Peyer's patch (tissue), 4 donors: ENCODE measurements around the gene BANP. TPM values are rescaled to one million over a fixed set of nuclear protein-coding genes. Genes with fewer than 3 reads are reported as not detected.
A peak's percentile ranks its signal among the peaks of the same experiment; 100 is the strongest.
"Not testable (repeated sequence)": the region's sequence is repeated elsewhere in the genome, so short reads cannot be mapped to it uniquely, and the experiment has no call there.

Source experiments
- DNase-seq, 3 donors: peaks; one replicate each; pipeline ENCODE4 v3.0.0-alpha.2; 2017 to 2019
- H3K27ac ChIP-seq, 4 donors: fragments of 200-600 bp; sonication (generic); one replicate each; pipeline ENCODE4 v1.5.1; 2016 to 2019
- H3K27me3 ChIP-seq, 2 donors: fragments of 200-600 bp; sonication (generic); one replicate each; pipeline ENCODE4 v1.5.1; 2019
- H3K36me3 ChIP-seq, 3 donors: fragments of 200-600 bp; sonication (generic); one replicate each; pipeline ENCODE4 v1.5.1; 2016 to 2019
- H3K4me1 ChIP-seq, 4 donors: fragments of 200-600 bp; sonication (generic); one replicate each; pipeline ENCODE4 v1.5.1; 2016 to 2019
- H3K4me3 ChIP-seq, 4 donors: fragments of 200-600 bp; sonication (generic); 1 replicate in 3 of 4; 2 replicates in 1 of 4; pipeline ENCODE4 v1.5.1; 2016 to 2019; ENCODE audit warnings: mild to moderate bottlenecking in 1 of 4
- H3K9me3 ChIP-seq, 4 donors: fragments of 200-600 bp; sonication (generic); one replicate each; pipeline ENCODE4 v1.5.1; 2016 to 2019; ENCODE audit warnings: mild to moderate bottlenecking in 1 of 4
- POLR2A ChIP-seq, 2 donors: fragments of 450-650 bp; IDR thresholded peaks; one replicate each; pipeline ENCODE4 v1.5.1; 2017; ENCODE audit warnings: antibody characterized with exemption in 2 of 2, mild to moderate bottlenecking in 2 of 2, moderate library complexity in 2 of 2
- total RNA-seq, 4 donors: library from RNA; depleted of rRNA; stranded (reverse); fragments of >200 nt; gene quantifications; one replicate each; pipeline ENCODE4 v1.1.0, GENCODE V29; 2016
- TF ChIP-seq, protein P1 (sequence below), 6 experiments: fragments of 450-650 bp in 4 of 6; fragments of 200-600 bp in 2 of 6; sonication (generic) in 1 of 6; IDR thresholded peaks; one replicate each; pipeline ENCODE4 v1.5.1; 2017 to 2019; ENCODE audit warnings: antibody characterized with exemption in 6 of 6, mild to moderate bottlenecking in 3 of 6, moderate library complexity in 1 of 6

The BANP gene
- total RNA-seq, 4 donors from 2014 or later = 27.6 to 113 (median 42.7) TPM

DNA sequence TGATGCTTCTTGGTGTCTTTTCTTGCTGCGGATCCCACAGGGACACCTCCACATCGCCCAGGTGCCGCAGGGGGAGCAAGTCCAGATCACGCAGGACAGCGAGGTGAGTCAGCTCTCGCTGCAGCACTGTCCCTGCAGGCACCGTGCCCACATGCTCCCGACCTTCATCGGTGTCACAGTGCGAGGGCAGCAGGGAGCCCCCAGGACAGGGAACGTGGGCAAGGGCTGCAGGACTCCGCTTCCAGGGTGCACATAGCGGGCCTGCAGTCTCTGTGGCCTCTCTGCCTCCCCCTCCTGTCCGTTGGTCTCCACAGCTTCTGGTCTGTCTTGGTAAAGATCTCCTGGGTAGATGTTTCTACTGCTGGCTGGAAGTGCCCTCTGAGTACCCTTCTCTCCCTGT lies 84.1 kb downstream of the BANP start:
- Histone ChIP-seq H3K4me3 (no peak overlapping the region), H3K27ac (no peak overlapping the region), H3K4me1 (no peaks in the 10 kb centered on the region), H3K36me3 (peaks cover 0 to 39% (median 0%) of the 10 kb centered on the region in 3 donors), H3K9me3 (no peaks in the 10 kb centered on the region), H3K27me3 (no peaks in the 10 kb centered on the region)
- DNase-seq = no peak
- TF ChIP-seq, protein P1, sequence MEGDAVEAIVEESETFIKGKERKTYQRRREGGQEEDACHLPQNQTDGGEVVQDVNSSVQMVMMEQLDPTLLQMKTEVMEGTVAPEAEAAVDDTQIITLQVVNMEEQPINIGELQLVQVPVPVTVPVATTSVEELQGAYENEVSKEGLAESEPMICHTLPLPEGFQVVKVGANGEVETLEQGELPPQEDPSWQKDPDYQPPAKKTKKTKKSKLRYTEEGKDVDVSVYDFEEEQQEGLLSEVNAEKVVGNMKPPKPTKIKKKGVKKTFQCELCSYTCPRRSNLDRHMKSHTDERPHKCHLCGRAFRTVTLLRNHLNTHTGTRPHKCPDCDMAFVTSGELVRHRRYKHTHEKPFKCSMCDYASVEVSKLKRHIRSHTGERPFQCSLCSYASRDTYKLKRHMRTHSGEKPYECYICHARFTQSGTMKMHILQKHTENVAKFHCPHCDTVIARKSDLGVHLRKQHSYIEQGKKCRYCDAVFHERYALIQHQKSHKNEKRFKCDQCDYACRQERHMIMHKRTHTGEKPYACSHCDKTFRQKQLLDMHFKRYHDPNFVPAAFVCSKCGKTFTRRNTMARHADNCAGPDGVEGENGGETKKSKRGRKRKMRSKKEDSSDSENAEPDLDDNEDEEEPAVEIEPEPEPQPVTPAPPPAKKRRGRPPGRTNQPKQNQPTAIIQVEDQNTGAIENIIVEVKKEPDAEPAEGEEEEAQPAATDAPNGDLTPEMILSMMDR (IDR thresholded peaks at IDR 0.05) = no peak
- no peak for TF ChIP-seq POLR2A (IDR thresholded peaks at IDR 0.05)

DNA sequence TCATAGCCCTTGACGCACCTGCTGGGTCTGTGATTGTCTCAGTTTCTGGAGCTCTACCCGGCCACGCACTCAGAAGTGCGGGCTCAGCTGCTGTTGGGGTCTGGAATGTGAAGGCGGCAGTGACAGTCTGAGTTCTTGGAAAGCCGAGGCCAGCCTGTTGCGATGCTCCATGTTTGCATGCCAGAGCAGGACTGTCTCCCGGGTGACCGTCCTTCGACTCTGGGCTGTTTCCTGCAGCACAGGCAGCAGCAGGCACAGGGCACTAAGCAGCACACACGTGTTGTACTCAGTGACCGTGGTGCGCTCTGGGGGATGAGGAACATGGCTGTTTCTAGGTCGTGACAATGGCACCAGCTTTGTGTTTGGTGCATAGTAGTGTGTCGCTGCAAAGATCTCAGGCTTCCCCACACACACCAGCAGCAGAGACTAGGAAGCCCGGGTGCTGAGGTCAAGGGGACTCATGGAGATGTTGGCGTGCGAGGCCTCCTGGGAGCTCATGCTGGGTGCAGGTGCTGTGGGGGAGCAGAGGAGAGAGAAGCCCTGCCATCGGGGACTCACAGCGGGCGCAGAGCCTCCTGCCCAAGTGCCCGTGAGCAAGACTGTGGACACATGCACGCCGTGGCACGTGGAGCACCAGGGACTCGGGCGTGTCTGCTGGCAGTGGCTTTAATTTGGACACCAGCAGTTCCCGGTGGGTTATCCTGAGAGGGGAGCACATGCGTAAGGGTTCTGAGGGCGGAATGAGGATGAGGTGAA lies 84.8 kb downstream of the BANP start:
- not testable (repeated sequence) for DNase-seq, H3K4me3 ChIP-seq, H3K9me3 ChIP-seq, H3K4me1 ChIP-seq, H3K27ac ChIP-seq, H3K27me3 ChIP-seq
- H3K36me3 ChIP-seq = peaks cover 0 to 39% (median 0%) of the 10 kb centered on the region in 3 donors

DNA sequence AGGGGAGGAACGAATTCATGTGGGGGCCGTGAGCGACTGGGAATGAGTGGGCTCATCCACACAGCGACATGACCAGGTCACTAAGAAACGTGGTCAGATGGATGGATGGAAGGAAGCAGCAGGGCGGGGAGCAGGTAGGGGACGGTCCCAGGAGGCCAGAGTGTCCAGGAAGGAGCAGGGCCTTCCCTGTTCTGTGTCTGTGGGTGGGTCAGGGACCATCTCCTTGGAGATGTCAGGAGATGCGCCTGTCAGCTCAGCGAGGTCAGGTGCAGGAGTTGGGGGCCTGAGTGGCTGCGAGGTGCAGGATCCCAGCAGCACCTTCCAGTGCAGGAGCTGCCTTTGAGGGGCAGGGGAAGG lies 85.4 kb downstream of the BANP start:
- H3K4me3 ChIP-seq, H3K27ac ChIP-seq, H3K4me1 ChIP-seq, H3K9me3 ChIP-seq, H3K27me3 ChIP-seq, DNase-seq: not testable (repeated sequence)
- peaks cover 0 to 39% (median 0%) of the 10 kb centered on the region in 3 donors for H3K36me3 ChIP-seq

DNA sequence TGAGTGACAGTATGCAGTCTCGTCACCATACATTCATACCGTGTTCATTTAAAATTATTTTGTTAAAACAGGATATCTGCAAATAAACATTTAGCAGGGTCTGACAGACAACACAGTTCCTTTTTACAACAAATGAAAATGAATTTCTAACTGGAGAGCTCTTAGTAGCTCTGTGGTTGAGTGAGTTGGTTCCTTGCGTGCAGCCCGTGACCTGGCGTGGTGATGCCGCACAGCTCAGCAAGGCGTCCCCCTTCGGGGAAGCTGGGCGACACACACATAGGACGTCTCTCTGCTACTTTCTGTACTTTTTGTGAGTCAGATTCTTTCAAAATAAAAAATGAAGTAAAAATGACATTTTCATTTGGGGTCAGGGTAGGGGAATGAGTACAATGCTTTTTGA lies 86.1 kb downstream of the BANP start:
- H3K27ac ChIP-seq, H3K27me3 ChIP-seq, H3K4me1 ChIP-seq, DNase-seq, H3K4me3 ChIP-seq, H3K9me3 ChIP-seq: not testable (repeated sequence)
- peaks cover 0 to 39% (median 0%) of the 10 kb centered on the region in 3 donors for H3K36me3 ChIP-seq

DNA sequence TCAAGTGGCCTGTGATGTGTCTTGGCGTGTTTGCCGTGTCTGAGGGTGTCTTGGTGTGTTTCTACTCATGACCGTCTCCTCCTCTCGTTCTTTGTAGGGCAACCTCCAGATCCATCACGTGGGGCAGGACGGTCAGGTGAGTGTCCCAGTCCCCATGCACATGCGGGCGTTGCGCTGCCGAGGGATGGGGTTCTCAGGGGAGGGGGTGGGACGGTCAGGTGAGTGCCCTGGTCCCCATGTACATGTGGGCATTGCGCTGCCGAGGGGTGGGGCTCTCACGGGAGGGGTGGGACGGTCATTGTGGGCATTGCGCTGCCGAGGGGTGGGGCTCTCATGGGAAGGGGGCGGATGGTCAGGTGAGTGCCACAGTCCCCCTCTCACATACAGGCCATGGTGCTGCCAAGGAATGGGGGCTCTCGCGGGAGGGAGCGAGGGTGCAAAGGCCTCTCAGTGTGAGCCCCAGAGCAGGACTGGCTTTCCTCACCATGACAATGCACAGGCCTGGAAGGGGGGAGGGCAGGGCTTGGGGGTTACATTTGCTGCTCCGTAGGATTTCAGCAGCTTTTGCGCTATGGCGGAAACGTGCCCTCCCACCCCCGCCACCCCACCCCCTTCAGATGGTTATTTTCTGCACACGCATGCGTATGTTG lies 86.8 kb downstream of the BANP start:
- peaks cover 0 to 35% (median 0%) of the 10 kb centered on the region in 3 donors for H3K36me3 ChIP-seq

DNA sequence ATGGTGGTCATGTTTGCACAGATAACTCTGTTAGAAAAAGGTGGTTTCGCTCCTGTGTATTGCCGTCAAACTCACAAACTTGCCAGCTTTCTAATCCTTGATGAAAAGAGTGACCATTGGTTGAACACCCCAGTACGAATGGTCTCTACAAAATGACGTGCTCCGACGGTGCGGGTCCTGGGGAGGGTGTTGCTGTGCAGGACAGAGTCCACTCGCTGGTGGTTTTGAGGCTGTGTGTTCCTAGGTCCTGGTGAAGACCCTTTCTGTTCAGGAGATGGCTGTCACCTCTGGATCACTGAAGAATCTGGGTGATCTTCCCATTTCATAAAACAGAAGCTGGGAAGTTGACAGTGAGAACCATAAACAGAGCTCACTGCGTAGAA lies 87.3 kb downstream of the BANP start:
- peaks cover 0 to 31% (median 0%) of the 10 kb centered on the region in 3 donors for H3K36me3 ChIP-seq
- not testable (repeated sequence) for DNase-seq

More for the DNA sequence above, 86.8 kb downstream of the BANP start:
- H3K4me1 ChIP-seq, H3K27me3 ChIP-seq, H3K27ac ChIP-seq, H3K4me3 ChIP-seq, DNase-seq, H3K9me3 ChIP-seq: not testable (repeated sequence)

DNA sequence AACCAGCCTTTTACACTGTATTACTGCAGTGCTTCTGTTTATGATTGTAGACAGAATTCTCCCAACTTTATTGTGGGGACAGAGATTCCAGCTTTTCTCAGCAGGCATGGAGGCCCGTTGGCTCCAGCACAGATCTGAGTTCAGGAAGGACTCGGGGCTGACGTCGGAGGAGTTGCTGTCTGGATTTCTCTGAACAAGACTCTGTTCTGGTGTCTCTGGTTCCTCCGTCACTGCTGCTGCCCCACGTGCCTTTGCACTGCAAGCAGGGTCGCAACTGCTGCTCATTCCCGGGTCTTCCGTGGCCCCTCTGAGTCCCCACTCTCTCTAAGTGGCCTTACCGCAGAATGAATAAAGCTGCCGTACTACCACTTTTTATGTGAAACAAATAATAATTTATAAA lies 88.4 kb downstream of the BANP start:
- no peak for TF ChIP-seq POLR2A (IDR thresholded peaks at IDR 0.05)
- TF ChIP-seq, protein P1 (IDR thresholded peaks at IDR 0.05) = no peak
- H3K4me1 ChIP-seq = no peaks in the 10 kb centered on the region
- no peak overlapping the region for H3K27ac ChIP-seq
- H3K4me3 ChIP-seq = no peak overlapping the region
- peaks cover 0 to 30% (median 0%) of the 10 kb centered on the region in 3 donors for H3K36me3 ChIP-seq
- H3K9me3 ChIP-seq = no peaks in the 10 kb centered on the region
- no peaks in the 10 kb centered on the region for H3K27me3 ChIP-seq
- no peak for DNase-seq

More for the DNA sequence above, 87.3 kb downstream of the BANP start:
- H3K27ac ChIP-seq, H3K27me3 ChIP-seq, H3K9me3 ChIP-seq, H3K4me1 ChIP-seq, H3K4me3 ChIP-seq: not testable (repeated sequence)

DNA sequence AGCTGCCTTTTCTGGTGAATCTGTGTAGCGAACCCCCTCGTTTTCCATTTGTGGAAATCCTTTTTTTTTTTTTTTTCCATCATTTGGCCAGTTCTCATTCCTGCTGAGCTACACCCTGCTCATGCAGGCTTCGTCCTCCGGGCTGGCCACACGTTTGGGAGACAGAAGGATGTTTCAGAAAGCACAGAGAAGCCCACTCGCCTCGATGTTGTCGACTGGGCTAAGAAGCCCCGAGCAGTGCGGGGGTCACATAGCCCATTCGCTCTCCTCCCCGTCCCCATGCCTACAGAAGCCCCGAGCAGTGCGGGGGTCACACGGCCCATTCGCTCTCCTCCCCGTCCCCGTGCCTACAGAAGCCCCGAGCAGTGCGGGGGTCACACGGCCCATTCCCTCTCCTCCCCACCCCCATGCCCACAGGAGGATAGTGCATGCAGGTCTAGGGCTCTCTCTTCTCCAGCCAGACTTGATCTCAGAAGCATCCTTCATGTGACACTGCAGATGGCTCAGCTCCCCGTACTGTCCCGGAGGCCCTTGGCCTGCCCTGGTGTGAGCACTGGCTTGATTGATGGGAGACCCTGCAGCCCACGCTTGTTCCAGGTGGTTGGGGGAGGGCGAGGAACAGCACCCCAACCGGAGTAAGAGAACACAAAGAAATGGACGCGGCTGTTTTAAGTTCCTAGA lies 89.1 kb downstream of the BANP start:
- not testable (repeated sequence) for H3K27me3 ChIP-seq, H3K4me3 ChIP-seq, H3K27ac ChIP-seq, H3K9me3 ChIP-seq, H3K4me1 ChIP-seq, DNase-seq
- H3K36me3 ChIP-seq = peaks cover 0 to 23% (median 0%) of the 10 kb centered on the region in 3 donors

DNA sequence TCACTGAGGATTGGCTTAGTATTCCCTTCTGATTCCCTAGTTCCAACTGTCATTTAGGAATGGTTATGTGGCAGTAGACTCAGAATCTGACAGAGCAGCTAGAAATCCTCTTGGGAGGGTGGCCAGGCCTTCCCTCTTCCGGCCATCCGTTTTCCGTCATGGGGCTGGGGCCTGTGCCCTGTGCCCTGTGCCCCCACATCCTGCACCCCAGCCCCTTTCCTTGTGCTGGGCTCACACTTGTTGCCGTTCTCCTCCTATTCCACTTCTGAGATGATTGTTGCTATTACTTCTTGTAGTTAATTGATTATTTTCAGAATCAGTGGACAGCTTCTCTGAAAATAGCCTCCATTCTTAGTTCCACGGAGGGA lies 89.6 kb downstream of the BANP start:
- not testable (repeated sequence) for H3K4me3 ChIP-seq, H3K4me1 ChIP-seq, H3K9me3 ChIP-seq, H3K27me3 ChIP-seq, H3K27ac ChIP-seq, DNase-seq
- H3K36me3 ChIP-seq = peaks cover 0 to 18% (median 0%) of the 10 kb centered on the region in 3 donors

DNA sequence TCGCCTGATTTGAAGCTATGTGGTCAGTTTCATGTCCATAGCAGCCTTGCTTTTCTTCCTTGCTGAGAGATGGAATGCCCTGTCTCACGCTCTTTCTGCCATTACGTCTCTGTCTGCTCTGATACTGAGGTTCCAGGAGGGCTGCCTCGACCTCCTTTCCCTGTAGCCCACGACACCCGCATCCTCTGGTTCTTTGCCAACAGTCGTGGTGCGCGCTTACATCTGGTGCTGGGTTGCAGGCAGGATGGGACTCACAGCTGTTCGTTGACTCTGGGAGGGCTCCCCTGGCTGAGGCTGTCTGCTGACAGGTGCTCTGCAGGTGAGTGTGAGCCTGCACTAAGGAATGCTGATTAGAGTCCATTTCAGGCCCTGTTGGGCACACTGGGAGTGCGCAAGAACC lies 90.3 kb downstream of the BANP start:
- peaks cover 0 to 11% (median 0%) of the 10 kb centered on the region in 3 donors for H3K36me3 ChIP-seq
- H3K27me3 ChIP-seq, H3K27ac ChIP-seq, H3K4me3 ChIP-seq, H3K4me1 ChIP-seq, H3K9me3 ChIP-seq, DNase-seq: not testable (repeated sequence)

DNA sequence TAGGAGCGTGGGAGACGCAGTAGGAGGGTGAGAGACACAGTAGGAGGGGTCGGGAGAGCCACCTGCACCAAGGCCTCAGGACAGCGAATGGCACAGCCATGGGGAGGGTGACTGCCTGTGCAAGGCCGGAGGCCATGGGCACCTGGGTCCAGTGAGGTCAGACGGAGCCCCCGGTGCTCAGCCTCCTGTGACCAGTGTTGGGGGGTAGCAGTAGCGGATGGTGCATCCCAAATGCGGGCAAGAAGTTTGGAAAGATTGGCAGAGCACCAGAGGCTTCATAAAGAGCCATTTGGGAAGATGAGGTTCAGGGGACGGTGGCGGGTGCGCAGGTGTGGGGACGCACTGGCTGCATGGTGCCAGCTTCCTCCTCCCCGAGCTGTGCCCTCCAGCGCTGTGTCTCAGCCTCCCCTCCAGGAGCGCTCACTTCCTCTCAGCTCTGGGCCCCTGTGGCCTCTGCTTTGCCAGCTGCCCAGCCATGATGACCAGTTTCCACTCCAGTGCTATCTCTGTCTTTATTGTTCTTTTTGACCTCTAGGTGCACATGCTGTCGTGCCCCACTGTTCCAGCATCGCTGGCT lies 90.8 kb downstream of the BANP start:
- not testable (repeated sequence) for H3K27me3 ChIP-seq, H3K4me3 ChIP-seq, H3K36me3 ChIP-seq, H3K27ac ChIP-seq, H3K4me1 ChIP-seq, H3K9me3 ChIP-seq
- DNase-seq = peak in 1 of 3 donors; percentile 21

DNA sequence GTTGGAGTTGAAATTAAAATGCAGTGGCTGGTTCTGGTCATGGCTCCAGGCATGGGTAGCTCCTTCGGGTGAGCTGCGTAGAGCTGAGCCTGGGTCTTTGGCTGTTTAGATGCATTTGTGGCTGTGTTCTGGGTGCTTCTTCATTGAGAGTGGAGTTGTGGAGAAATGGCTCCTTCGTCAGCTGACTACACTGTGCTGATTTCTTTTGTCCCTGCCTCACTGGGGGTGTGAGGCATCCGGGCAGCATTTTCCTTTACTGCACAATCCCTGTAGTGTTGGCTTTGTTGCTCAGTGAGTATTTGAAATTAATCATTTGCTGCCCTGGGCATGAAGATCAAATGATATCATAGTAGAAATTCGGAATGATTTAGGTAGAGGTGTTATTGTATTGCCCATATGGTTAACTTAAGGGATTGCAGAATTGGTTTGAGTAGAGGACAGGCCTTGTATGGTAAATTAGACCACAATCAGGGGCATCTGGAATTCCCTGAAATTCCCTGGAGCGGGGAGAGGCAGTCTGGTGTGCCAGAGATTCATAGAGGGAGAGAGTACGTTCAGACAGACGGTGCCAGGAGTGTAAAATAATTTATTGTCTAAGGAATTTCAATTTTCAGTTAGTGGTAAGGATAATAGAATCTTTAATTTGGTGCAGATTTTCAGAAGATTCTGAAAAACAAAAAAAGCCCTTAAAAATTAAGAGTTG lies 92.1 kb downstream of the BANP start:
- DNase-seq, H3K4me1 ChIP-seq, H3K36me3 ChIP-seq, H3K27me3 ChIP-seq, H3K4me3 ChIP-seq, H3K9me3 ChIP-seq: not testable (repeated sequence)
- peak overlapping the region in 1 of 4 donors; percentile 80 for H3K27ac ChIP-seq
